HTR-8/SVneo (cell line): ENCODE measurements around the gene RHOU.
"Not testable (repeated sequence)": the region's sequence is repeated elsewhere in the genome, so short reads cannot be mapped to it uniquely, and the experiment has no call there.

Source experiments
- DNase-seq: peaks from one replicate; pipeline ENCODE4 v3.0.0; 2011; ENCODE audit warnings: low spot score, mixed read lengths; ENCODE audit not compliant: insufficient read length
- FAIRE-seq: peaks from 2 replicates; lab custom pipeline; 2011; peaks lifted over from hg19 to GRCh38; lab: Jason Lieb, UNC

Gene RHOU

GRCh38 chr1:228753786-228754360 lies 18.6 kb downstream of the RHOU start:
- DNase-seq (no peak), FAIRE-seq (no peak)

- no peak for FAIRE-seq
Observed at GRCh38 chr1:228754646-228755268, 19.5 kb downstream of the RHOU start.

GRCh38 chr1:228755800-228756199 lies 20.5 kb downstream of the RHOU start:
- DNase-seq (no peak), FAIRE-seq (no peak)

More at GRCh38 chr1:228754646-228755268, 19.5 kb downstream of the RHOU start:
- no peak for DNase-seq

GRCh38 chr1:228756457-228756856 lies 21.2 kb downstream of the RHOU start:
- no peak for FAIRE-seq
- no peak for DNase-seq

GRCh38 chr1:228758447-228758846 lies 23.2 kb downstream of the RHOU start:
- DNase-seq (no peak), FAIRE-seq (no peak)

- DNase-seq (no peak), FAIRE-seq (no peak)
Observed at GRCh38 chr1:228760979-228761378, 25.7 kb downstream of the RHOU start.

- no peak for FAIRE-seq
- DNase-seq: no peak
Observed at GRCh38 chr1:228763561-228763960, 28.3 kb downstream of the RHOU start.

- DNase-seq (no peak), FAIRE-seq (no peak)
Observed at GRCh38 chr1:228765168-228765946, 30.1 kb downstream of the RHOU start.

- DNase-seq (no peak), FAIRE-seq (no peak)
Observed at GRCh38 chr1:228766788-228767187, 31.5 kb downstream of the RHOU start.

- no peak for DNase-seq
- FAIRE-seq: no peak
Observed at GRCh38 chr1:228767636-228768354, 32.5 kb downstream of the RHOU start.

- DNase-seq: no peak
- FAIRE-seq: no peak
Observed at GRCh38 chr1:228768355-228769000, 33.2 kb downstream of the RHOU start.

GRCh38 chr1:228770779-228771223 lies 35.5 kb downstream of the RHOU start:
- no peak for DNase-seq
- no peak for FAIRE-seq

GRCh38 chr1:228772516-228773212 lies 37.4 kb downstream of the RHOU start:
- DNase-seq (no peak), FAIRE-seq (no peak)

GRCh38 chr1:228775946-228776345 lies 40.7 kb downstream of the RHOU start:
- FAIRE-seq, DNase-seq: not testable (repeated sequence)

- no peak for FAIRE-seq
- no peak for DNase-seq
Observed at GRCh38 chr1:228776449-228776848, 41.2 kb downstream of the RHOU start.

- DNase-seq (no peak), FAIRE-seq (no peak)
Observed at GRCh38 chr1:228777236-228777635, 42.0 kb downstream of the RHOU start.

GRCh38 chr1:228778026-228778425 lies 42.7 kb downstream of the RHOU start:
- DNase-seq (no peak), FAIRE-seq (no peak)

- FAIRE-seq (no peak), DNase-seq (no peak)
Observed at GRCh38 chr1:228778466-228778865, 43.2 kb downstream of the RHOU start.

- no peak for DNase-seq
- no peak for FAIRE-seq
Observed at GRCh38 chr1:228778961-228779360, 43.7 kb downstream of the RHOU start.
